ENCODE measurements around the gene GRIN1.

The GRIN1 gene

DNA sequence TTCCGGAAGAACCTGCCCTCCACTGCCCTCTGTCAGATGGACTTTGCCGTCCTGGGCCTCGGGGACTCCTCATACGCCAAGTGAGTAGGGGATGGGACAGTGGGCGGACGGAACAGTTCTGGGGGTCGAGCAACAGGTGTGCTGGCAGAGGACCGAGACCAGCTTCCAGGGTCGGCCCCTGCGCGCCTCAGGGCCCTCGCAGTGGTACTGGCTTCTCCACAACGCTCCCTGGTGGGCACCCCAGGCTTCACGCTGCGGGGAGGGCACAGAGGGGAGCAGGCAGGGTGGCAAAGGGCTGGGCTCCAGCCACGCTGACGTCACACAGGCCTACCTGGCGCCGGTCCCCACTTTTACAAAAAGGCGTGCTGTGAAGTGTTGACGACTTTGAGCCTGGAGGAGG lies 73.6 kb downstream of the GRIN1 start:
- TF ChIP-seq, protein P1, sequence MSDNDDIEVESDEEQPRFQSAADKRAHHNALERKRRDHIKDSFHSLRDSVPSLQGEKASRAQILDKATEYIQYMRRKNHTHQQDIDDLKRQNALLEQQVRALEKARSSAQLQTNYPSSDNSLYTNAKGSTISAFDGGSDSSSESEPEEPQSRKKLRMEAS (IDR thresholded peaks at IDR 0.05; ENCODE audit: low read depth, low read length) = no peak
- TF ChIP-seq, protein P2, sequence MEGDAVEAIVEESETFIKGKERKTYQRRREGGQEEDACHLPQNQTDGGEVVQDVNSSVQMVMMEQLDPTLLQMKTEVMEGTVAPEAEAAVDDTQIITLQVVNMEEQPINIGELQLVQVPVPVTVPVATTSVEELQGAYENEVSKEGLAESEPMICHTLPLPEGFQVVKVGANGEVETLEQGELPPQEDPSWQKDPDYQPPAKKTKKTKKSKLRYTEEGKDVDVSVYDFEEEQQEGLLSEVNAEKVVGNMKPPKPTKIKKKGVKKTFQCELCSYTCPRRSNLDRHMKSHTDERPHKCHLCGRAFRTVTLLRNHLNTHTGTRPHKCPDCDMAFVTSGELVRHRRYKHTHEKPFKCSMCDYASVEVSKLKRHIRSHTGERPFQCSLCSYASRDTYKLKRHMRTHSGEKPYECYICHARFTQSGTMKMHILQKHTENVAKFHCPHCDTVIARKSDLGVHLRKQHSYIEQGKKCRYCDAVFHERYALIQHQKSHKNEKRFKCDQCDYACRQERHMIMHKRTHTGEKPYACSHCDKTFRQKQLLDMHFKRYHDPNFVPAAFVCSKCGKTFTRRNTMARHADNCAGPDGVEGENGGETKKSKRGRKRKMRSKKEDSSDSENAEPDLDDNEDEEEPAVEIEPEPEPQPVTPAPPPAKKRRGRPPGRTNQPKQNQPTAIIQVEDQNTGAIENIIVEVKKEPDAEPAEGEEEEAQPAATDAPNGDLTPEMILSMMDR (IDR thresholded peaks at IDR 0.05; ENCODE audit: low read depth, low read length) = no peak
- TF ChIP-seq MYC (IDR thresholded peaks at IDR 0.05; ENCODE audit: low read depth, low read length) = no peak
- TF ChIP-seq POLR2A (IDR thresholded peaks at IDR 0.05; ENCODE audit: extremely low read depth, insufficient read length) = no peak
- no peak for DNase-seq (ENCODE audit: low read depth)
- H3K4me3 ChIP-seq (ENCODE audit: low read depth, low read length) = no peak overlapping the region

DNA sequence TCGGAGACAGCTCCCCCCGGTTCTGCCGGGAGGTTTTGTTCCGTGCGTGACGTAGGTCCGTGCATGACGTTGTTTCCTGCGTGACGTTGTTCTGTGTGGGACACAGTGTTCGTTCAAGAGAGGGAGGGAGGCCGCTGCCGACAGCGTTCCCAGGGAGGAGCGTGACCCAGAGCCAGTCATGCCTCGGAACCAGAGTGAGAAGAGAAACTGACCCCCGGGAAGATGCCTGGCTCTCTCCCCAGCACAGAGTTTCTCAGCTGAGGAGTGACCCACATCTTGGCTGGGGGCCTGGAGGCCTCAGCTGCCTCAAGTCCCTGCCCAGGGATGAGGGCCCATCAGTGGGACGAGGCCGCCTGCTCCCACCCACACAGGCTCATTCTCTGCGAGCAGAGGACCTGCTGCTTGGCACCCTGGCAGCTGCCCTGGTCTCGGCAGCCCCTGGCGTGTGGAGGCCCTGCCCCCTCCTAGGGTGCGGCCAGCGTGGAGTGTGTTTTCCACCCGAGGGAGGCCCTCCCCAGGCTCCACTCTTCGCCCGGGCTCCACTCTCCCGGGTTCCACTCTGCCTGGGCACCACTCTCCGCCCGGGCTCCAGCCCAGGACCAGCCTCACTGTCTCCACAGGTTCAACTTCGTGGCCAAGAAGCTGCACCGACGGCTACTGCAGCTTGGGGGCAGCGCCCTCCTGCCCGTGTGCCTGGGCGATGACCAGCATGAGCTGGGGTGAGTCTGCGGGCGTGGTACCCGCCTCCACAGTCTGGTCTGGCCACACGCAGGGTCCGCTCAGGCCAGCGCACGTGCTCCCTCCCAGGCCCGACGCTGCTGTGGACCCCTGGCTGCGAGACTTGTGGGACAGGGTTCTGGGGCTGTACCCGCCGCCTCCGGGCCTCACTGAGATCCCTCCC lies 74.5 kb downstream of the GRIN1 start:
- DNase-seq (ENCODE audit: low read depth) = no peak
- TF ChIP-seq POLR2A (IDR thresholded peaks at IDR 0.05; ENCODE audit: extremely low read depth, insufficient read length) = no peak
- TF ChIP-seq, protein P2 (IDR thresholded peaks at IDR 0.05; ENCODE audit: low read depth, low read length) = no peak
- no peak for TF ChIP-seq MYC (IDR thresholded peaks at IDR 0.05; ENCODE audit: low read depth, low read length)
- TF ChIP-seq, protein P1 (IDR thresholded peaks at IDR 0.05; ENCODE audit: low read depth, low read length) = no peak

DNA sequence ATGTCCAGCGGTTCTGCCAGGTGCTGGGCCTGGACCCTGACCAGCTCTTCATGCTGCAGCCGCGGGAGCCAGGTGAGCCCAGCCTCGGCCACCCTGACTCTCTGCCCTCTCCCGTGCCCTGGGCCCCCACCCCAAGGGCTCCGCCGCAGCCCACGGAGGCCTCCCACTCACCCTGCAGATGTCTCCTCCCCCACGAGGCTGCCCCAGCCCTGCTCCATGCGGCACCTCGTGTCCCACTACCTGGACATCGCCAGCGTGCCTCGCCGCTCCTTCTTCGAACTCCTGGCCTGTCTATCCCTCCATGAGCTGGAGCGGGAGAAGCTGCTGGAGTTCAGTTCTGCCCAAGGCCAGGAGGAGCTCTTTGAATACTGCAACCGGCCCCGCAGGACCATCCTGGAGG lies 75.7 kb downstream of the GRIN1 start:
- DNase-seq (ENCODE audit: low read depth) = no peak
- TF ChIP-seq POLR2A (IDR thresholded peaks at IDR 0.05; ENCODE audit: extremely low read depth, insufficient read length) = no peak
- TF ChIP-seq MYC (IDR thresholded peaks at IDR 0.05; ENCODE audit: low read depth, low read length) = no peak
- TF ChIP-seq, protein P2 (IDR thresholded peaks at IDR 0.05; ENCODE audit: low read depth, low read length) = no peak
- TF ChIP-seq, protein P1 (IDR thresholded peaks at IDR 0.05; ENCODE audit: low read depth, low read length) = no peak

More for the DNA sequence above, 74.5 kb downstream of the GRIN1 start:
- no peak overlapping the region for H3K4me3 ChIP-seq (ENCODE audit: low read depth, low read length)

DNA sequence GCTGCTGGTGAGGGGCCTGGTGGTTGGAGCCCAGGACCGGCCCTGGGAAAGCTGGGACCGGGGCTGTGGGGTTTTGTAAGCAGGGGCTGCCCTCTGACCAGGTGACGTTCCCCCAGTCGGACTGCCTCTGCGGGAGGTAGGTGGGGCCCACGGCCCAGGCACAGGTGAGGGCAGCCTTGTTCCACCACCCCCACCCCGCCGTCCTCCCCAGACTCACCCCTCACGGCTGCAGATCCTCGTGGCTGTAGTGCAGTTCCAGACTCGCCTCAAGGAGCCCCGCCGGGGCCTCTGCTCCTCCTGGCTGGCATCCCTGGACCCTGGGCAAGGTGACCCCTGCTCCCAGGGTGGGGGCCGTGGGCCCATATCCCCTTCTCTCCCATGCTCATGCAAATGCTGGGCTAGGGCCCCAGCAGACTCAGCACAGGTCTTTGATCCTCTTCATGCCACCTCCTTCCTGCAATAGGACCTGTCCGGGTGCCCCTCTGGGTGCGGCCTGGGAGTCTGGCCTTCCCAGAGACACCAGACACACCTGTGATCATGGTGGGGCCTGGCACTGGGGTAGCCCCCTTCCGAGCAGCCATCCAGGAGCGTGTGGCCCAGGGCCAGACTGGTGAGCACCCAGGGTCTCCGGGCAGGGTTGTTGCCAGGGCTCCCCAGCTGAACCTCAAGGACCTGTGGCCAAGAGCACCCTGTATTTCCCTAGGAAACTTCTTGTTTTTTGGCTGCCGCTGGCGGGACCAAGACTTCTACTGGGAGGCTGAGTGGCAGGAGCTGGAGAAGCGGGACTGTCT lies 76.4 kb downstream of the GRIN1 start:
- DNase-seq (ENCODE audit: low read depth) = no peak
- no peak overlapping the region for H3K4me3 ChIP-seq (ENCODE audit: low read depth, low read length)
- TF ChIP-seq, protein P1 (IDR thresholded peaks at IDR 0.05; ENCODE audit: low read depth, low read length) = no peak
- no peak for TF ChIP-seq POLR2A (IDR thresholded peaks at IDR 0.05; ENCODE audit: extremely low read depth, insufficient read length)
- TF ChIP-seq, protein P2 (IDR thresholded peaks at IDR 0.05; ENCODE audit: low read depth, low read length) = no peak
- no peak for TF ChIP-seq MYC (IDR thresholded peaks at IDR 0.05; ENCODE audit: low read depth, low read length)

More for the DNA sequence above, 75.7 kb downstream of the GRIN1 start:
- no peak overlapping the region for H3K4me3 ChIP-seq (ENCODE audit: low read depth, low read length)

DNA sequence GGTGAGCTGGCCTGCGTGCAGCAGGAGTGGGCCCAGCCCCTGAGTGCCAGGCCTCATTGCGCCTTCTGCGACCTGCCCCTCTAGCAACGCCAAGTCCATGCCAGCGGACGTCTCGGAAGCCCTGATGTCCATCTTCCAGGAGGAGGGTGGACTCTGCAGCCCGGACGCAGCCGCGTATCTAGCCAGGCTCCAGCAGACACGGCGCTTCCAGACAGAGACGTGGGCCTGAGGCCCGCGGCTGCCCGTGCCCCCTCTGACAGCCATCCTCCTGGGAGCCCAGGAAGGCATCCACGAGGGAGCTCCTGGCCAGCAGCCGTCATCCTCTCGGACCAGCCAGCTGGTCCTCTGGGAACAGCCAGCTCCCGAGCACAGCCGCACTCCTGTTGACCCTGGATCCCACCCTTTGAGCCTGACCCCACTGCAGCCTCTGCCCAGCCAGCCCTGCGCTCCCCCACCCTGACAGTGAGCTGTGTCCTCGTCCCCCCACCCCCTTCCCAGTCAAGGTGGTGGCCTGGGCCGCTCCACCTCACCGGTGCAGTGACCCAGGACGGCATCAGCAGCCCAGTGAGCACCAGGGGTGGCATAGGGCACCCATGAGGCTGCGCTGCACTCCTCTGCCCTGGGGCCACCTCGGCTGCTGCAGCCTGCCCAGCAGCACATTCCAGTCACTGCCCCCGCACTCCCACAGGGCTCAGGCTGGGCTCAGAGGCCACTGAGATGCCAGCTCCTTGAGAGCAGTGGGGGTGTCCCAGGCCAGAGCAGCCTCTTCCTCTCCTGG lies 77.4 kb downstream of the GRIN1 start:
- no peak overlapping the region for H3K4me3 ChIP-seq (ENCODE audit: low read depth, low read length)
- TF ChIP-seq POLR2A (IDR thresholded peaks at IDR 0.05; ENCODE audit: extremely low read depth, insufficient read length) (no peak), MYC (IDR thresholded peaks at IDR 0.05; ENCODE audit: low read depth, low read length) (no peak)
- TF ChIP-seq, protein P2 (IDR thresholded peaks at IDR 0.05; ENCODE audit: low read depth, low read length) = no peak
- TF ChIP-seq, protein P1 (IDR thresholded peaks at IDR 0.05; ENCODE audit: low read depth, low read length) = no peak
- no peak for DNase-seq (ENCODE audit: low read depth)

Data from NB4 (cell line).